DOHH2 (cell line): ENCODE data around the gene KCTD14.

ENCODE experiments used
- H3F3A ChIP-seq: fragments of 200-600 bp; sonication (generic), shearing (Covaris generic); 2 replicates; pipeline ENCODE4 v1.6.0; 2016; ENCODE audit warnings: antibody characterized with exemption, mild to moderate bottlenecking; ENCODE audit not compliant: control insufficient read depth, insufficient read depth
- H3K27ac ChIP-seq: fragments of 200-600 bp; sonication (generic); 2 replicates; pipeline ENCODE4 v1.5.1; 2014; ENCODE audit warnings: low read depth, mild to moderate bottlenecking, low read length, moderate library complexity
- H3K27me3 ChIP-seq: fragments of 200-600 bp; sonication (generic); 2 replicates; pipeline ENCODE4 v1.6.1; 2014; ENCODE audit warnings: mild to moderate bottlenecking, low read length, mixed read lengths; ENCODE audit not compliant: control insufficient read depth
- H3K36me3 ChIP-seq: fragments of 200-600 bp; sonication (generic); 2 replicates; pipeline ENCODE4 v1.6.1; 2014; ENCODE audit warnings: mild to moderate bottlenecking, low read length, moderate library complexity, mixed read lengths; ENCODE audit not compliant: control insufficient read depth
- H3K4me1 ChIP-seq: fragments of 200-600 bp; sonication (generic); 2 replicates; pipeline ENCODE4 v1.6.1; 2014; ENCODE audit warnings: mild to moderate bottlenecking, low read length, mixed read lengths; ENCODE audit not compliant: control insufficient read depth
- H3K4me2 ChIP-seq: fragments of 200-600 bp; sonication (generic); 2 replicates; pipeline ENCODE4 v1.6.0; 2014; ENCODE audit warnings: mild to moderate bottlenecking, low read length, moderate library complexity
- H3K4me3 ChIP-seq: fragments of 200-600 bp; sonication (generic); 2 replicates; pipeline ENCODE4 v1.5.1; 2014; ENCODE audit warnings: mild to moderate bottlenecking, low read length, mixed read lengths
- H3K79me2 ChIP-seq: fragments of 200-600 bp; sonication (generic); 2 replicates; pipeline ENCODE4 v1.6.1; 2014; ENCODE audit warnings: mild to moderate bottlenecking, low read length, mixed read lengths; ENCODE audit not compliant: control insufficient read depth
- H3K9me2 ChIP-seq: fragments of 200-600 bp; sonication (generic); replicated peaks from 2 replicates; pipeline ENCODE4 v1.6.1; 2014; ENCODE audit warnings: mild to moderate bottlenecking, low read length, mixed read lengths; ENCODE audit not compliant: control insufficient read depth
- H3K9me3 ChIP-seq: fragments of 200-600 bp; sonication (generic); 2 replicates; pipeline ENCODE4 v1.6.1; 2014; ENCODE audit warnings: antibody characterized with exemption, low read length, mixed read lengths; ENCODE audit not compliant: control insufficient read depth, insufficient read depth
- H4K20me1 ChIP-seq: fragments of 200-600 bp; sonication (generic); 2 replicates; pipeline ENCODE4 v1.6.0; 2014; ENCODE audit warnings: low read depth, mild to moderate bottlenecking, antibody characterized with exemption, low read length, moderate library complexity; ENCODE audit not compliant: control insufficient read depth, insufficient read depth
- EZH2phosphoT487 ChIP-seq: fragments of 200-600 bp; sonication (generic); IDR thresholded peaks from 2 replicates; pipeline ENCODE4 v1.6.1; 2017; ENCODE audit warnings: borderline replicate concordance, mild to moderate bottlenecking, antibody characterized with exemption, low read length, moderate library complexity, mixed read lengths
- TF ChIP-seq, protein P1 (sequence below): fragments of 200-600 bp; sonication (generic); IDR thresholded peaks from one replicate; pipeline ENCODE4 v1.5.1; 2014; ENCODE audit warnings: antibody characterized with exemption, mild to moderate bottlenecking, low read depth, low read length; ENCODE audit not compliant: poor library complexity, severe bottlenecking

KCTD14 gene

GRCh38 chr11:78065203-78065602, 42.1 kb upstream of the KCTD14 start:
- Histone ChIP-seq H3F3A (no peaks in the 10 kb centered on the region), H3K27ac (no peak overlapping the region), H3K27me3 (no peaks in the 10 kb centered on the region), H3K36me3 (peaks cover 20% of the 10 kb centered on the region), H3K9me3 (no peaks in the 10 kb centered on the region), H3K4me1 (no peaks in the 10 kb centered on the region), H3K4me2 (no peak overlapping the region), H3K9me2 (no peaks in the 10 kb centered on the region), H3K4me3 (no peak overlapping the region), H4K20me1 (no peaks in the 10 kb centered on the region), H3K79me2 (no peaks in the 10 kb centered on the region)
- TF ChIP-seq EZH2phosphoT487: no peak
- TF ChIP-seq, protein P1, sequence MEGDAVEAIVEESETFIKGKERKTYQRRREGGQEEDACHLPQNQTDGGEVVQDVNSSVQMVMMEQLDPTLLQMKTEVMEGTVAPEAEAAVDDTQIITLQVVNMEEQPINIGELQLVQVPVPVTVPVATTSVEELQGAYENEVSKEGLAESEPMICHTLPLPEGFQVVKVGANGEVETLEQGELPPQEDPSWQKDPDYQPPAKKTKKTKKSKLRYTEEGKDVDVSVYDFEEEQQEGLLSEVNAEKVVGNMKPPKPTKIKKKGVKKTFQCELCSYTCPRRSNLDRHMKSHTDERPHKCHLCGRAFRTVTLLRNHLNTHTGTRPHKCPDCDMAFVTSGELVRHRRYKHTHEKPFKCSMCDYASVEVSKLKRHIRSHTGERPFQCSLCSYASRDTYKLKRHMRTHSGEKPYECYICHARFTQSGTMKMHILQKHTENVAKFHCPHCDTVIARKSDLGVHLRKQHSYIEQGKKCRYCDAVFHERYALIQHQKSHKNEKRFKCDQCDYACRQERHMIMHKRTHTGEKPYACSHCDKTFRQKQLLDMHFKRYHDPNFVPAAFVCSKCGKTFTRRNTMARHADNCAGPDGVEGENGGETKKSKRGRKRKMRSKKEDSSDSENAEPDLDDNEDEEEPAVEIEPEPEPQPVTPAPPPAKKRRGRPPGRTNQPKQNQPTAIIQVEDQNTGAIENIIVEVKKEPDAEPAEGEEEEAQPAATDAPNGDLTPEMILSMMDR: no peak

- peaks cover 9% of the 10 kb centered on the region; the same call in 1 of the 2 replicates for H3K36me3 ChIP-seq
- no peaks in the 10 kb centered on the region for H3K79me2 ChIP-seq
- no peak within 1 kb of the TSS for H3K4me3 ChIP-seq
- no peaks in the 10 kb centered on the region for H3F3A ChIP-seq
- no peak within 1 kb of the TSS for H3K27ac ChIP-seq
- no peaks in the 10 kb centered on the region for H3K27me3 ChIP-seq
- H3K9me3 ChIP-seq: no peaks in the 10 kb centered on the region
- no peak within 1 kb of the TSS for H3K4me2 ChIP-seq
- no peaks in the 10 kb centered on the region for H3K9me2 ChIP-seq
- no peak for TF ChIP-seq EZH2phosphoT487
- TF ChIP-seq, protein P1: no peak
- H3K4me1 ChIP-seq: no peaks in the 10 kb centered on the region
- no peaks in the 10 kb centered on the region for H4K20me1 ChIP-seq
Measured at GRCh38 chr11:78063440-78064181, 40.5 kb upstream of the KCTD14 start, which contains the start of gene THRSP. Gene THRSP (plus strand): TSS chr11:78063861. CDS start chr11:78063882, 21 bp downstream.

- Histone ChIP-seq H3K27ac (no peak overlapping the region), H3K4me3 (no peak overlapping the region), H4K20me1 (no peaks in the 10 kb centered on the region), H3K9me3 (no peaks in the 10 kb centered on the region), H3K4me2 (no peak overlapping the region), H3K27me3 (no peaks in the 10 kb centered on the region), H3K9me2 (no peaks in the 10 kb centered on the region), H3K79me2 (no peaks in the 10 kb centered on the region), H3F3A (no peaks in the 10 kb centered on the region), H3K36me3 (peaks cover 3% of the 10 kb centered on the region; the same call in 1 of the 2 replicates), H3K4me1 (no peaks in the 10 kb centered on the region)
- no peak for TF ChIP-seq EZH2phosphoT487
- TF ChIP-seq, protein P1: no peak
Measured at GRCh38 chr11:78062671-78063070, 39.6 kb upstream of the KCTD14 start.
